Activated naive CD8-positive, alpha-beta T cell treated with anti-CD3 and anti-CD28 coated beads for 36 hours (primary cell): ENCODE results near the gene CPB2. TPM values are rescaled to one million over a fixed set of nuclear protein-coding genes. Genes with fewer than 3 reads are reported as not detected.
A peak's percentile ranks its signal among the peaks of the same experiment; 100 is the strongest.

ENCODE experiments used
- DNase-seq: peaks from one replicate; pipeline ENCODE4 v3.0.0; 2021
- H3K27ac Mint-ChIP-seq: one replicate; pipeline ENCODE4 v1.8.0; 2022; ENCODE audit warnings: mild to moderate bottlenecking, moderate library complexity, mixed read lengths
- H3K27me3 Mint-ChIP-seq: one replicate; pipeline ENCODE4 v1.8.0; 2022; ENCODE audit warnings: mild to moderate bottlenecking, mixed read lengths
- H3K36me3 Mint-ChIP-seq: one replicate; pipeline ENCODE4 v1.8.0; 2021; ENCODE audit warnings: mild to moderate bottlenecking, mixed read lengths
- H3K4me1 Mint-ChIP-seq: one replicate; pipeline ENCODE4 v1.8.0; 2021; ENCODE audit warnings: mixed read lengths
- H3K4me3 Mint-ChIP-seq: one replicate; pipeline ENCODE4 v1.8.0; 2022; ENCODE audit warnings: mild to moderate bottlenecking, moderate library complexity, mixed read lengths
- H3K9me3 Mint-ChIP-seq: one replicate; pipeline ENCODE4 v1.8.0; 2022; ENCODE audit warnings: mixed read lengths
- total RNA-seq, 2 experiments: library from RNA; stranded (reverse); gene quantifications; one replicate each; pipeline ENCODE4 v1.2.3, GENCODE V29; 2021

Gene CPB2
- total RNA-seq, 2 experiments from 2014 or later = not detected

- peaks cover 8% of the 10 kb centered on the region for H3K4me1 Mint-ChIP-seq
- H3K9me3 Mint-ChIP-seq = no peaks in the 10 kb centered on the region
- H3K27me3 Mint-ChIP-seq = peaks cover 8% of the 10 kb centered on the region
- peaks cover 2% of the 10 kb centered on the region for H3K36me3 Mint-ChIP-seq
- H3K4me3 Mint-ChIP-seq = no peak overlapping the region
- no peak for DNase-seq
- H3K27ac Mint-ChIP-seq = no peak overlapping the region
Observed at GRCh38 chr13:46057256-46058015, 47.4 kb downstream of the CPB2 start.

DNA sequence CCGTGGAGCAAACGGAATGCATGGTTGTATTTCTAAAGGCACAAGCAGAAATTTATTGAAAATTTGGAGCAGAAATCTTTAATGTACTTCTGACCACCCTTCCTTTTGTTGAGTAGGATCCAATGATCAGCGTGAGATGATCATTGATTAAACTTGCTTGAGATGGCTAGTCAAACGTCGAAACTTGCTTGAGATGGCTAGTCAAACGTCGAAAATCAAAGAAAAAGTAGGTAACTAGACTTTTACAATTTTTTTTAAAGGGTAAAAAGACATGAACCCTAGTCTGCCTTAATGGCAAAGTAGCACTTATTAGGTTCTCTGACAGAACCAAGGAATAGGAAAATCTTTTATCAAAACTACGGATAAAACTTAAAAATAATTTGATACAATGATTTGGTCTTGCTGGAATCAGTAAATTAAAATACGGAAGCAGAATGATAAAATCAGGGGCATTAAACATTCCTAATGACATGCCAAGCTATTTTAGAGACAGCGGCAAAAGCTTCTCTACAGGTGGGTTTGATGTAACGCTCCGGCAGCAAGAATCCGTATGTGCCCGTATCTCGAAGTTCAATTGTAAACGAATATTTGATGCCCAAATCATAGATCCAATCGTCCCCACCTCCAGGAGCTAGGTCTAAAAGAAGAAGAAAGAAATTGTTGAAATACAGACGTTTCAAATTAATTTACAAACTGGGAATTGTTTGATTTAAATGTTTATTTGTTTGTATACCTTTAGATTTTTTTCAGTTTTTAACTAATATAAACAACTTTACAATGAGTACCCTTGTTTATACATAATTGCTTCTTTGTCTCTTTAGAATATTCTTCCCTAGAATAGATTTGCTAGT lies 51.4 kb downstream of the CPB2 start:
- no peak for DNase-seq
- Mint-ChIP-seq H3K27ac (peak overlapping the region; percentile 98), H3K9me3 (no peaks in the 10 kb centered on the region), H3K4me3 (peak overlapping the region; percentile 92), H3K36me3 (peaks cover 2% of the 10 kb centered on the region), H3K4me1 (peaks cover 25% of the 10 kb centered on the region), H3K27me3 (peaks cover 8% of the 10 kb centered on the region)

DNA sequence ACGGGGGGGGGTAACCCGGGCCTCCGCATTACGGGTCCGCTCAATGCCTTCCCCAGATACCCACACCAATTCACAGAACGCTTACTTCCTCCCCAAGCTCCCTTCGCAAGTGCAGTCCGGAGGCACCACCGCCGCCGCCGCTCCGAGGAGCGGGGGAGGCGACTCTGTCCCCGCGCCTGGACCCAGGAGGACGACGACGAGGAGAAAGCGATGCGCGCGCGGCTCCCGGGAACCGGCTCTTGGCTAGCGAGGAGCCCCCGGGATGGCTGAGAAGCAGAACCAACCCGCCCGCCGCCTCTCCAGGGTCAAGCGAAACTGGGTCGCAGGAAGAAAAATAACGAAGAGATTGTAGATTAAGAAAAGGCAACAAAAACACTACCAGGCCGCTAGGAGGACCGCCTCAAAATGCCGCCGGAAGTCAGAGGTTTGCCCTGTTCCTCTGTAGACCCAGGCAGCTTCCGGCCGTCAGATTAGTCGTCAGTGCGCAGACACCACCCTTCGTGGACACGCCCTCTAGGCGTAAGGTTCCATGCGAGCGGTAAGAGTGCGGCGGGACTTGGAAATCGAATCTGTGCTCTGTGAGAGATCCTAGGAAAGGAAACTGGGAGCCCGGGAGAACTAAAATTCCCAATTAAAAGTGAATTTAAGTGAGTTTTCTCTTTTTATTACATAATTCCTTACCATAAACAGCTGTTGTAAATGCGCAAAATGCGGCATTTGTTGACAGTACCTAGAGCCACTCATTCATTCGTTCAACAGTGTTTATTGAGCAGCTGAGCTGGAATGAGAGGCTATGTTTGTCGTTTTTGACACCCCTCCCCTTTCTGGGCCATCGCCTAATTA lies 52.3 kb downstream of the CPB2 start, which contains the start of gene ZC3H13:
Gene ZC3H13, minus strand, starts transcription at position 428 of the 843 bp plus-strand sequence. CDS start 7,239 bp downstream, outside the sequence.
- Mint-ChIP-seq H3K9me3 (no peaks in the 10 kb centered on the region), H3K27me3 (peaks cover 8% of the 10 kb centered on the region), H3K4me1 (peaks cover 29% of the 10 kb centered on the region), H3K36me3 (peaks cover 4% of the 10 kb centered on the region), H3K4me3 (peak within 1 kb of the TSS; percentile 92), H3K27ac (peak within 1 kb of the TSS; percentile 98)
- peak; percentile 90 for DNase-seq

- DNase-seq = no peak
- Mint-ChIP-seq H3K4me1 (peaks cover 32% of the 10 kb centered on the region), H3K36me3 (peaks cover 4% of the 10 kb centered on the region), H3K27me3 (peaks cover 8% of the 10 kb centered on the region), H3K9me3 (no peaks in the 10 kb centered on the region), H3K4me3 (peak overlapping the region; percentile 92), H3K27ac (peak overlapping the region; percentile 98)
Observed at GRCh38 chr13:46051968-46052318, 52.9 kb downstream of the CPB2 start.

DNA sequence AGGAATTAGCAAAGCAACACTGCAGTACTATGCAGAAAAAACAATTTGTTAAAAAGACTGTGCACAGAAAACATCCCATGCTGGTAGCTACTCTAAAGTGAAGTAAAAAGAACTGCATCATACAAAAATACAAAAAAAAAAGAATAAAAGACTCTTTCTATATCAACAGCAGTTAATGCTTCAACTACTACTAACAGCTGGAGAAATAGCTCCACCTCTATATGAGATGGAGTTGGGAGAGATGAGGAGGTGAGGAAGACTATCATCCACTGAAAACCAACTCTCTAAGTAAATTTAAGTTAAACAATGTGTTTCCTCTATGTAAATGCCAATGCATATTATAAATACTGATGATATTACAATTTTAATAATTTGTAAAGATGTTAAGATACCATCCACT lies 54.1 kb downstream of the CPB2 start:
- DNase-seq = no peak
- Mint-ChIP-seq H3K27me3 (peaks cover 8% of the 10 kb centered on the region), H3K36me3 (peaks cover 4% of the 10 kb centered on the region), H3K4me1 (peaks cover 38% of the 10 kb centered on the region), H3K9me3 (no peaks in the 10 kb centered on the region), H3K27ac (no peak overlapping the region), H3K4me3 (peak overlapping the region; percentile 66)

DNA sequence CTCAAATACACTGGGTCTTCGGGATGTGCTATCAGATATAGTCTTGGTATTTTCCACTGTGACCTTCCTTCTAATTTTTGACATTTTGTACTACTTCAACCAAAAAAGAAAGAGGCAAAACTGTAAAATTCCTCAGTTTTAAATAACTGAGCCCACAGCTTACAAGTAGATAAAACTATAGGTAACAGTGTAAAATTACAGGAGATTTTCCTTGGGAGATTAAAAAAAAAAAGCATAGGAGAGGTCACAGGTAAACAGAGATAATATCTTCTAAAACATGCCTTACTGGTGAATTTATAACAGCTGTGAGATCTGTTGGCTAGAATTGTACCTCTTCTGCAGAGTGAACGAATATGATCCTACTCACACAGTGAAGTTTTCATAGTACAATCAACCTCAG lies 59.4 kb downstream of the CPB2 start:
- Mint-ChIP-seq H3K9me3 (no peaks in the 10 kb centered on the region), H3K4me3 (no peak overlapping the region), H3K27me3 (no peaks in the 10 kb centered on the region), H3K4me1 (peaks cover 37% of the 10 kb centered on the region), H3K36me3 (peaks cover 6% of the 10 kb centered on the region), H3K27ac (no peak overlapping the region)
- no peak for DNase-seq

- H3K4me3 Mint-ChIP-seq = no peak overlapping the region
- no peaks in the 10 kb centered on the region for H3K9me3 Mint-ChIP-seq
- no peaks in the 10 kb centered on the region for H3K27me3 Mint-ChIP-seq
- peaks cover 7% of the 10 kb centered on the region for H3K36me3 Mint-ChIP-seq
- no peak overlapping the region for H3K27ac Mint-ChIP-seq
- H3K4me1 Mint-ChIP-seq = peaks cover 28% of the 10 kb centered on the region
- DNase-seq = no peak
Observed at GRCh38 chr13:46043647-46044046, 61.2 kb downstream of the CPB2 start.

DNA sequence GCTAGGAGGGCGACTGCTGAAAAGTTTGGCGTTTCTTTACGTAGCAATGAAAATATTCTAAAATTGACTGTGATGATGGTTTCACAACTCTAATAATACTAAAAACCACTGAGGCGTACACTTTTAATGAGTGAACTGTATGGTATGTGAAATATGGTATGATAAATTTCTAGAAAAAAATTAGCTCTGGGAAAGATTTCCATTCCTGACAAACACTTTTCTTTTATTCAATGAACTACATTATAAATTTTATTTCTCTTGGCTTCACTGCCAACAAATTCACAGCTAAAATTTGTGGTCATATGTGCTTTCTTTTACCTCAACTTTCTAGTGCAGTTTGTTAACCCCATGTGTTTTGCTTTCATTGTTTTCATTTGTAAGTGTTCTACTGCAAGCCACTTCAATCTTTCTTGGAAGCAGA lies 63.4 kb downstream of the CPB2 start:
- no peak overlapping the region for H3K4me3 Mint-ChIP-seq
- no peak for DNase-seq
- H3K27me3 Mint-ChIP-seq = no peaks in the 10 kb centered on the region
- H3K36me3 Mint-ChIP-seq = peaks cover 16% of the 10 kb centered on the region
- no peak overlapping the region for H3K27ac Mint-ChIP-seq
- no peaks in the 10 kb centered on the region for H3K9me3 Mint-ChIP-seq
- peaks cover 16% of the 10 kb centered on the region for H3K4me1 Mint-ChIP-seq

DNA sequence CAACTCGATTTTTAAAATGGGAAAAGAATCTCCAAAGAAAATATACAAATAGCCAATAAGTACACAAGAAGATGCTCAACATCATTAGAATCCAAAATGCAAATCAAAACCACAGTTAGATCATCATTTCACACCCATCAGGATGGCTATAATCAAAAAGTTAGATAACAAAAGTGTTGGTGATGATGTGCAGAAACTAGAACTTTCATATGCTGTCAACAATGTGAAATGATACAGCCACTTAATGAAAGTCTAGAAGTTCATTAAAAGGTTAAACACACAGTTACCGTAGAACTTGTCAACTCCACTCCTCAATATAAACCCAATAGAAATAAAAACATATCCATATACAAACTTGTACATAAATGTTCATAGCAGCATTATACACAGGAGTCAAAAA lies 64.1 kb downstream of the CPB2 start:
- no peaks in the 10 kb centered on the region for H3K9me3 Mint-ChIP-seq
- H3K27ac Mint-ChIP-seq = no peak overlapping the region
- H3K27me3 Mint-ChIP-seq = no peaks in the 10 kb centered on the region
- peaks cover 14% of the 10 kb centered on the region for H3K4me1 Mint-ChIP-seq
- H3K36me3 Mint-ChIP-seq = peaks cover 23% of the 10 kb centered on the region
- no peak overlapping the region for H3K4me3 Mint-ChIP-seq
- DNase-seq = no peak

- no peaks in the 10 kb centered on the region for H3K9me3 Mint-ChIP-seq
- H3K27me3 Mint-ChIP-seq = no peaks in the 10 kb centered on the region
- peaks cover 6% of the 10 kb centered on the region for H3K4me1 Mint-ChIP-seq
- no peak overlapping the region for H3K27ac Mint-ChIP-seq
- peaks cover 30% of the 10 kb centered on the region for H3K36me3 Mint-ChIP-seq
- DNase-seq = no peak
- no peak overlapping the region for H3K4me3 Mint-ChIP-seq
Observed at GRCh38 chr13:46039411-46040182, 65.2 kb downstream of the CPB2 start.

DNA sequence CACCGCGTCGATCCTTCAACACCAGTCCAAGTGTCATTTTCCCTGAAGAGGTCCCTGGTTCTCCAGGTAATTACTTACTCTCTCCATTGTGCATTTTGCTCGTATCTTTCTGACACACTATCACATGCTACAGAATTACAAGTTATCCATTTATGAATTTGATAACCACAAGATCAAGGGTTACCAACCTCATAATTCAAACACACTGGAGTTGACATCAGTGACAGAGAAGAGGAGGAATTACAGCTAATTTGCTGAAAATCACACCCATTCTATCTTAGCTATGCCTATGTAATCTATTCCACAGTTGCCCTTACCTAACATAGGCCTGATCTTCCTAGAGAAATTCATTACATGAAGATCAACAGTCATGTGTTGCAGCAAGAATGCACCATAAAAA lies 66.5 kb downstream of the CPB2 start:
- Mint-ChIP-seq H3K4me3 (no peak overlapping the region), H3K36me3 (peaks cover 41% of the 10 kb centered on the region), H3K27me3 (no peaks in the 10 kb centered on the region), H3K27ac (no peak overlapping the region), H3K9me3 (no peaks in the 10 kb centered on the region), H3K4me1 (peaks cover 9% of the 10 kb centered on the region)
- DNase-seq = no peak

DNA sequence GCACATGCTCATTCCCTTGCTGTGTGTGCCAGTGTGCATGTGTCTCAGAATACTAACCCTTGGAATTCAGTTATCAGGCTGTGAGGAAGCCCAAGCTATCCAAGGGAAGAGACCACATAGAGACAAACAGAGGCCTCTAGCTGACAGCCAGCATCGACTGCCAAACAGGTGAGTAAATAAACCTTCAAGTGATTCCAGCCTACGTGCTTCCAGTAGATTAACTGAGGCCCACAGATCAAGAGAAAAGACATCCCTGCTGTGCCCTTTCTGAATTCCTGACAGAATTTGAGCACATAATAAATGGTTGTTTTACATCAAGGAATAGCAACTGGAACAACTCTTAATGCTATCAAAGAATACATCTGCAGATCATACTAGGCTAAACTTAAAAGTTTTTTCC lies 69.8 kb downstream of the CPB2 start:
- Mint-ChIP-seq H3K27ac (no peak overlapping the region), H3K36me3 (peaks cover 63% of the 10 kb centered on the region), H3K4me3 (no peak overlapping the region), H3K4me1 (peaks cover 17% of the 10 kb centered on the region), H3K27me3 (no peaks in the 10 kb centered on the region), H3K9me3 (peaks cover under 1% of the 10 kb centered on the region)
- no peak for DNase-seq

- Mint-ChIP-seq H3K4me1 (peaks cover 19% of the 10 kb centered on the region), H3K36me3 (peaks cover 73% of the 10 kb centered on the region), H3K9me3 (peaks cover 6% of the 10 kb centered on the region), H3K27me3 (no peaks in the 10 kb centered on the region), H3K4me3 (no peak overlapping the region), H3K27ac (no peak overlapping the region)
- DNase-seq = no peak
Observed at GRCh38 chr13:46032341-46032740, 72.5 kb downstream of the CPB2 start.

DNA sequence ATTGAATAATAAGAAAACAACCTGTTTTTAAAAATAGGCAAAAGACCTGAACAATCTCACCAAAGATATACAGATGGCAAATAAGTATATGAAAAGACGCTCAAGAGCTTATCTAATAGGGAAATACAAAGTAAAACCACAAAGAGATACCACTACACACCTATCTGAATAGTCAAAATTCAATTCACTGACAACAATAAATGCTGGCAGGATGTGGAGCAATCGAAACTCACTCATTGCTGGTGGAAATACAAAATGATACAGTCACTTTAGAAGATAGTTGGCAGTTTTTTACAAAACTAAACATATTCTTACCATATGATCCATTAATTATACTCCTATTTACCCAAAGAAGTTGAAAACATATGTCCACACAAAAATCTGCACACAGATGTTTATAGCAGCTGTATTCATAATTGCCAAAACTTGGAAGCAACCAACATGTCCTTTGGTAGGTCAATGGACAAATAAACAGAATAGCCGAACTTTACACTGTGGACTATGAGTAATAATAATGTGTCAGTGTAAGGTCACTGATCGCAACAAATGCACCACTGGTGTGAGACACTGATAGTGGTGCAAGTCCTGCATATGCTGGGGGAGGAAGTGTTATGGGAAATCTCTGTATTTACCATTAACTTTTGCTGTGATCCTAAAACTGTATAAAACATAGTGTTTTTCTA lies 73.1 kb downstream of the CPB2 start:
- Mint-ChIP-seq H3K36me3 (peaks cover 70% of the 10 kb centered on the region), H3K9me3 (peaks cover 6% of the 10 kb centered on the region), H3K4me1 (peaks cover 22% of the 10 kb centered on the region), H3K27me3 (no peaks in the 10 kb centered on the region), H3K4me3 (no peak overlapping the region), H3K27ac (no peak overlapping the region)
- no peak for DNase-seq
